CD4-positive, alpha-beta T cell treated with Interleukin-15 for 4 hours (primary cell): Measurements from ENCODE around the gene TJP2.

Experiments used
- DNase-seq: peaks from one replicate; pipeline ENCODE4 v3.0.0-alpha.2; 2020; ENCODE audit warnings: low spot score

TJP2 gene

GRCh38 chr9:69173891-69174615 is at the start of gene TJP2:
Gene TJP2 (plus strand): TSS chr9:69174277. CDS start chr9:69174373, 96 bp downstream.
- DNase-seq = peak; percentile 24

- DNase-seq = no peak
Measured at GRCh38 chr9:69130456-69131441, 43.3 kb upstream of the TJP2 start.

- no peak for DNase-seq
Measured at GRCh38 chr9:69131682-69132081, 42.4 kb upstream of the TJP2 start.

- no peak for DNase-seq
Measured at GRCh38 chr9:69132361-69132760, 41.7 kb upstream of the TJP2 start.

GRCh38 chr9:69134412-69134811 is 39.7 kb upstream of the TJP2 start:
- DNase-seq = no peak

GRCh38 chr9:69136185-69136584 is 37.9 kb upstream of the TJP2 start:
- DNase-seq = no peak

GRCh38 chr9:69136779-69137178 is 37.3 kb upstream of the TJP2 start:
- DNase-seq = no peak

- DNase-seq = no peak
Measured at GRCh38 chr9:69137311-69137710, 36.8 kb upstream of the TJP2 start.

- DNase-seq = no peak
Measured at GRCh38 chr9:69139596-69139995, 34.5 kb upstream of the TJP2 start.

- DNase-seq = no peak
Measured at GRCh38 chr9:69140123-69140735, 33.8 kb upstream of the TJP2 start.

GRCh38 chr9:69141851-69142250 is 32.2 kb upstream of the TJP2 start:
- no peak for DNase-seq

GRCh38 chr9:69143291-69143690 is 30.8 kb upstream of the TJP2 start:
- no peak for DNase-seq

- DNase-seq = no peak
Measured at GRCh38 chr9:69145144-69145715, 28.8 kb upstream of the TJP2 start.

- DNase-seq = no peak
Measured at GRCh38 chr9:69147041-69147834, 26.8 kb upstream of the TJP2 start.

GRCh38 chr9:69149321-69149807 is 24.7 kb upstream of the TJP2 start:
- no peak for DNase-seq

GRCh38 chr9:69151506-69151905 is 22.6 kb upstream of the TJP2 start:
- DNase-seq = no peak

GRCh38 chr9:69153707-69154521 is 20.2 kb upstream of the TJP2 start:
- DNase-seq = no peak

GRCh38 chr9:69155341-69156030 is 18.6 kb upstream of the TJP2 start:
- no peak for DNase-seq

GRCh38 chr9:69157751-69158466 is 16.2 kb upstream of the TJP2 start:
- DNase-seq = no peak
